GM21367 (cell line): ENCODE results near the gene C8A.

ENCODE experiments used
- ATAC-seq: cut with Tn5 transposase; IDR thresholded peaks from one replicate; pipeline ENCODE4 v1.9.1; 2021; ENCODE audit not compliant: unreplicated experiment

C8A gene

DNA sequence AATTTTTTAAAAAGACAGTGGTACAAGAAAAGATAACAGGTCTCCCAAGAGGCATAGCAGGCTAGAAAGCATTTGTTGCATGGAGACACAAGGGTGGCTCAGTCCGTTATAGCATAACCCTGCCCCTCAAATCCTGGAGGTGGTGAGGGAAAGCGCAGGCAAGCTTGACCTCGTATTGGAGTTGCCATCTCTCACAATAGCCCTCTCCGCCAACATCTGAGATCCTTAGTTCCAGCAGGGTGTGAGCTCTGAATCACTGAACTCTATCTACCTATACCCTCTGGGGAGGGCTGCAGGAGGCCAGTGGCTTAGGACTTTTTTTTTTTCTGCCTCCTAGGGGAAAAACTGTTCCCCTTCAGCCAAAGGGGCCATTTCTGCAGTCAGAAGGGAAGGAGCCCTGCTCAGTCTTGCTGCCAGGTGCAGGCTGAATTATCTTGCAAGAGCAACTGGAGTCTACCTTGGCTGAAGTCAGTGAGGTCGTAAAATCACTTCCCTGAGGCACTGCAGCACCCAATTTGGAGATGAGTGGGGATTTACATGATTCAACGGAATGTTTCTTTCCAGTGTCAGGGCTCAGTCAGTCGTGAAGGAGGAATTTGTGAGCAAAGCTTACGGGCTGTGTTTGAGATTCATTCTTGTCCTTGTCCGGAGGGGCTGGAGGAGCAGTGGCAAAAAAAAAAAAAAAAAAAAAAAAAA, 17.2 kb upstream of the C8A start:
- ATAC-seq, result no peak

DNA sequence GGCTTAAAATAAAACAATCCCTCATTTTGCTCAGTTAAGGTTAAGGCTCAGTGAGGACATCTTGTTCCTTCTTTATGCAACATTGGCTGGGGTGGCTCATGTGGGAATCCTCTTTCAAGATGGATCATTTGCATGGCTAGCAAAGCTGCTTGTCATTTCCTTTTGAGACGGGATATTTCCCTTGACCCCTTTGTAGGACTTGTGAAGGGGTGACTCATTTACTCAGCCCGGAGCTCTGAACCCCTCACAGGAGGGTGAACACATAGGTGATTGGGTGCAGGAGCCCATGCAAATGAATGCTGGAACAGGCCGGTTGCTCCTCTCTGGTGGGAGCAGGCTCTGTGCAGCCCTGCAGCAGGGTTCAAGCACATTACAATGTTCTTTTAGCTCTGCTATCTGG, 15.8 kb upstream of the C8A start:
- ATAC-seq, result no peak

DNA sequence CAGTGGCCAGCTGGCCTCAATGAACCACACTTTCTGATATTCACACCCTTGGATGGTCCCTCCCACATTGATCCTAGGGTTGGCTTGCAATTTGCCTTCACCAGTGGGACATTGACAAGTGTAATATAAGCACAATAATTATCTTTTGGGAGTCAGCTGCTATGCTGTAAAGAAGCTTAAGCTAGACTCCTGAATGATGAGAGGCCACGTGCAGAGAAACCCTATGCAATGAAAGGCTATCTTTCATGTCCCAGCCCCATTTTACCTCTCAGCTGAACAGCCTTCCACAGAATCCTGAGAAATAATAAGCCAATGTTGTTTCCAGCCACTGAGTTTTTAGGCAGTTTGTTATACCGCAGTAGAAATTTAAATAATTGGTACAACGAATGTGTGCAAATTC, 11.1 kb upstream of the C8A start:
- ATAC-seq, result no peak

DNA sequence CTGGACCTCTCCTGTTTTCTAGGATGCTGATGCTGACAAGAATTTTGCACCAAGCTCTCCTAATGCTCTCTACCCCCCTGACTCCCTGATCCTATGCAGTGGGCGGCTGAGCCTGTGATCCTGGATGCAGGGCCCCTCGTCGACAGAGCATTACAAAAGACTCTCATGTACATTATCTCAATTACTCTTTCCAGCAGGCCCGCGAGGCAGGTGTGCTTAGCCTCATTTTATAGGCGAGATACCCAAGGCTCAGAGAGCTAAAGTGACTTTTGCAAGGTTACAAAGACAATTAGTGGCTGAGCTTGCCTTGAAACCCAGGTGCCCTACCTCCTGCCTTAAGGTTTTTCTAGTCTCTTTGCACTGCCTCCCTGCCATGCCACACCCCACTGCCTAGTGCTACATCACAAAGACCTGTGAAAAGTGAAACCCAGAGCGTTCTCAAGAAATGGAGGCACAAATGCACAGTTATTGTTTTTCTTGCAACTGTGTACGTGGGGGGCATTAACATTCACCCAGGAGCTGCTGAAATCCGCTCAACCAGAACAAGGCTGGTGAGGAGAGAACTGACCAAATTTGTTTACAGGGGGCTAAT, 10.0 kb upstream of the C8A start:
- no peak for ATAC-seq

DNA sequence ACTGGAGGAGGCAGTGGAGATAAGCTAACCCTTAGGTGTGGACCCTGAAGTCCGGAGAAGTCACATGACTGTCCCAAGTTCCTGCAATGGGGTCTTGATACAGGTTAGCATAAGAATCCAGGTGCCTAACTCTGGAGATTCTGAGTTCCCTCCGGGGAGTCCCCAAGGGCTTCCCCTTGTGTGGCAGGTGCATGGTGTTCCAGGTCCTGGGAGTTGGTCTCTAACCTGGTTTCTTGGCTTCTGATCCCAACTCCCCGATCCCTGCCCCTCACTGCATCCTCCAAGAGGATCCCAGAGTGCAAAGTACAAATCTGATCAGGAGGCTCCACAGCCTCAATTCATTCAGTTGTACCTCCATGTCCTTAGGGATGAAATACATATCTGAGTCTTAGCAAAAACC, 9.3 kb upstream of the C8A start:
- ATAC-seq, result no peak

DNA sequence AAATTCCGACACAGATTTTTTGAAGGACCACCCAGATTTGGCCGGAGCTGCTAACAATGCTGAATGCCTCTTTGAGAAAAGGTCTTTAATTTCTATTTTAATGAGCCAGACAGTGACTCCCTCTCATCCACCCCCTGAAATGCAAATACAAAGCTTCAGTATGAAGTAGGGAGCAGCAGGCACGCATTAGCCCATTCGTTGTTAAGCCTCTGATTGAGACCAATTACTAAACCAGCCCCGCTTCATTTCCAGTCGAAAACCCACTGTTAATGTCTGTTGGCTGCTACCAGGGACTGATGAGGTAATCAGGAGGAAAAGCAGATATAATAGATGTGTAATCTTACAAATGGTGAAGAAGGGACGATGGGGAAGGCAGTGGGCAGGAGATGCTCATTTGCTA, 4.8 kb upstream of the C8A start:
- no peak for ATAC-seq

DNA sequence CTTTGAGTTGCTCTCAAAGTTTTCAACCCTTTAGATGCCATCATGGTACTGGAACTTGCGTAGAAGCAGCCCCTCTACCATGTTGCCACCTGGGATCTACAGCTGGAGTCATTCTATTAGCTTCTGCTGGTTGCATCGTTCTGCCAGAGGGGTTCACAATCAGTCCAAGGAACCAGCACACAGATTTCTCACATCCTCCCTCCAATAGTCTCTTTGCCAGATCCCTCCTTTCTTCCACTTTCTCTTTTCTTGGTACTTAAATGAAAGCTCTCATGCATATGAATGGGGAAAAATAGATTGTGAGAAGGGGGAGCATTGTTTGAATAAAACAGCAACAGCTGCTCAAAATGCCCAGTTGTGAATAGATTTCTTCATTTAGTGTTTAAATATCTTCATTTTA, 4.2 kb upstream of the C8A start:
- ATAC-seq, result no peak

DNA sequence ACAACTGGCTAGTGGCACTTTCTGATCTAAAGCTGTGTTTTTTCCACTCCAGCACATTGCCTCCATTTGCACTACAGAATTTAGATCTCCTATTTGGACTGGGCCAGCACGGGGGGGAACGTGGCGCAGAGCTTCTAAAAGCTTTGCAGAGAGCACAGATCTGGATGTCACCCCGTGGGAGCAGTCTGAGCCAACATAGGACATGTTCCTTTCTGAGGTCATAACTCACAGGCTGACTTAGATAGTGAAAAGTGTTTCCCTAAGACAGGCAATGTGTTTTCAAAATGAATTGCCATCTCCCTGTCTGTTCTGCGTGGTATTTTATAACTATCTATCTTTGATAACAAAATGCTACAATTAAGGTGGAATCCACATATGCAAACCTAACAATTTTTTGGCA, 3.7 kb upstream of the C8A start:
- no peak for ATAC-seq

DNA sequence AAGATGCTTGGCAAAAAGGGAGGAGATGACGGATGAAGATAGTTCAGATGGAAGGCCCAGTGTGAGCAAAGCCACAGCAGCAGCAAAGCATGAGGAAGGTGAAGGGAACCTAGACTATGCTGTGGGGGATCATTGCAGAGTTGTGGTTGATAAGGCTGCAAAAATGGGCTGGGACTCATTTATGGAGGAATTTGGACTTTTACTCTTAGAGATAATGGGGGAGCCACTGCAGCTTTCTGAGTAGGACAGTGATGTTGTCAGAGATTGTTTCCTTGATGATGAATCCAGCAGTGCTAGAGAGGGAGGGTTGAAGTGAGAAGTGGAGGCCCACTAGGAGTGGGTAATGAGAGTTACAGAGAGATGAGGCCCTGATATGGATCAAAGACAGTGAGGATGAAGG, 2.1 kb upstream of the C8A start:
- no peak for ATAC-seq

DNA sequence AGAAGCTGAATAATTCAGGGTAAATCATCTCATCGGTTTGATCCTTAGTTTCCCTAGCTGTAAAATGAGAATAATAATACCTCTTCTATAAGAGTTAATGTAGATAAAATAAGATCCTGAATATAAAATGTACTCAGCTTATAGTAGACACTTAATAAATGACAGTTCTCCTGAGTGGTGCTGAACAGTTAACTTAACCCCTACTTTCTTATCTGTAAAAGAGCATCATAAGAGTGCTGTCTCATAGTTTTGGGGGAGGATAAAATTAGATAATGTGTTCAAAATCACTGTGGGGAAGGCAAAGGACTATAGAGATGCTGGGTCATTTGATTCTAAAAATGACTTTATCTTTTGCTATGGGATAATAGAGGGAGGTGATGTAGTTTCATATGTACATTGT, 593 bp downstream of the C8A start:
- ATAC-seq, result no peak

DNA sequence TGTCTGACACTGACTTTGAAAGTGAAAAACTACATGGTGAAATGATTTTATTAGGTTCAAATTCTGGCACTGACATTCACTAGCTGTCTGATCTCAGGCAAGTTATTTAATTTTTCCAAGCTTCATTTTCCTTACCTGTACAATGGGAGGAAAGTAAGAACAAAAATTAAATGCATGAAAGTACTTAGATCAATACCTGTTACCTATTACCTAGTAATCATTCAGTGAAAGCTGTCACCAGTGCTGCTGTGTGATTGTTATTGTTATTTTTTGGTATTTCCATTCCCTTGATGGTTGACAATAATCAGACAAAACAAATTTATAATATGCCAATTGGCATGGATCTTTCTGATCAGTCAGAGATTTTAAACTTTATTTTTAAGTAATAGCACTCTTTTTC, 1.6 kb downstream of the C8A start:
- no peak for ATAC-seq

DNA sequence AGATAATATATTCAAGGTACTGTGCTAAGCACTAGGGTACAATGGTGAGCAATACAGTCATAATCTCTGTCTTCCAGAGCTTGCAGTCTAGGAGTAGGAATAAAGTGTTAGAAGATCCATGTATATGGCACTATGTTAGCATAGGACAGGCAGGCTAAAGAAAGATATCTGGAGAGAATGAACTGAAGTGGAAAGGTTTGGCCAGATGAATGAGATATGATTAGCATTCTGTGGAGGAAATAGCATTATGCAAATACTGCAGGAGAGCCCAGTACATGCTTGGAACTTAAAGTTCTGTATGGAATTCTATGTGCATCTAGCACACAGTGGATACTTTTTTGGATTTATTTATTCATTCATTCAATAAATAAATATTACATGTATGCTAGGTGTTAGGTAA, 4.7 kb downstream of the C8A start:
- no peak for ATAC-seq

DNA sequence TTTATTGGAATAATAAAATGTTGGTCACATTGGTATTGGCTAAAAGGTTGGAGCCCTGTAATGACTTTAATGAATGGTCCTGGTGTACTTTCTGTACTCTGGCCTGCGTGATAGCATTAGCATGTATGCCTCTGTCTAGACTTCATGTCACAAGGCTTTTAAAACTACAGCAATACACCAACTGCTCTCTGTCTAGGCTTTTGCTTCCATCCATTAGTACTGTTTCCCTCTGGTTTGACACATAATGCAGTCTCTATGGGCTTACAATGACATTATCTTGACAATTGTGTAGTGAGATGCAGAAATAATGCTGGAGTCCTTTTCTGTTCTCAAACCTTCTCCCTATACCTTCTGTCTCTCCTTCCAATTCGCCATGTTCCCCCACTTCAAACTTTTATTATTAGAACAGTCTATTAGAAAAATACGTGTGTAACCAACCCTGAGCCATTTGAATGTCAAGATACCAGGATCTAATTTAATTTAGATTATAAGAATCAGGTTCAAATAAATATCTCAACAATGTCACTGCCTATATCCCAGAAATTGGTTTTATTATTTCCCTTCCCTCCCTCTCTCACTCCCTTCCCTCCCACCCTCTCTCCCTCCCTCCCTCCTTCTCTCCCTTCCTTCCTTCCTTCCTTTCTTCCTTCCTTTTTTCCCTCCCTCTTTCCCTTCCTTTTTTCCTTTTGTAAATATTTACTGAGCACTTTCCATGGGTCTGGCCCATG, 8.8 kb downstream of the C8A start:
- no peak for ATAC-seq

DNA sequence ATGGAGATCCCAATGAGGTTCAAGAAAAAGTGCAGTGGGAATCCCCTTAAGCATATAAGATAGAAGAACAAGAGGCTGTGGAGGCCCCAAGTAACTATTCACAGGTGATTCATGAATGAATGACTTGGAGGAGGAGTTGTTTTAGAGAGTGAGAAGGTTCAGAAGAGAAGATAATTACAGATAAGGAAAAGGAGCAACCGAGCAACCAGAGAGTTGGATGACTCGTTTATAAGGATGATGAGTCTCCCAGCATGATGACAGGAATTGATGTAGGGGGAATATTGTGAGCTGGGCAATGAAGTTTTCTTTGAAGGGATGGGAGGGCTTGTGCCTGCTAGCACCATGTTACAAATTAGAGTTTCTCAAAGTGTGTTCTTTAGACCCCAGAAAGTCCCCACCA, 9.8 kb downstream of the C8A start:
- no peak for ATAC-seq

DNA sequence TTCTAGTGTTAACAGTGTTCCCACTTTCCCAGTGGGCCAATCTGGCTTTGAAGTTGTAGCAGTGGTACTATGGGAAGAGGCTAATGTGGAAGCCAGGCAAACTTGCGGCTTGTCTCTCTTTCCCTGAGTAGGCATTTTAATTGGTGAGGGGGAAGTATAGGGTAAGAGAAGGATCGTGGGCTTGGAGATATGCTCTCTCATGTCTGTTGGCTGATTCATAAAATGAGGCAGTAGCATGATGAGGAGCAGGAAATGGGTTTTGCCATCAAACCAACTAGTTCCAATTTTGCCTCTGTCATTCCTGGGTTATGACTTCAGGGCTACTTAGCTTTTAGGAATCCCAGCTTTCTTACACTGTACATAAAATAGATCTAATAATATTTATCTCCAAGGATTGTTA, 12.1 kb downstream of the C8A start:
- ATAC-seq, result no peak

DNA sequence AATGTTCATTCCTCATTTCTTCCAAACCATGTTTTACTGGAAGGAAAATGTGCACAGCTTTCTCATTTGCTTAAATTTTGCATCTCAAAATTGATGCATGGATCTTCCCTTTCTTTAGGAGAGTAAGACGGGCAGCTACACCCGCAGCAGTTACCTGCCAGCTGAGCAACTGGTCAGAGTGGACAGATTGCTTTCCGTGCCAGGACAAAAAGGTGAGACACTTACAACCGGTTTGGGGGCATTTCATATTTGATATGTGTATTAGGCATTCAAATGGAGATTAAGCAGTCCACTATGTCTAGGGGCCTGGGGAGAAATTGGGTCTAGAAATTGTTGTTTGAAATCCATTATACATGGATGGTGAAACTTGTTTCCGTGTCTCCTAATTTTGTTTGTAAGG, 12.9 kb downstream of the C8A start:
- ATAC-seq, result no peak

DNA sequence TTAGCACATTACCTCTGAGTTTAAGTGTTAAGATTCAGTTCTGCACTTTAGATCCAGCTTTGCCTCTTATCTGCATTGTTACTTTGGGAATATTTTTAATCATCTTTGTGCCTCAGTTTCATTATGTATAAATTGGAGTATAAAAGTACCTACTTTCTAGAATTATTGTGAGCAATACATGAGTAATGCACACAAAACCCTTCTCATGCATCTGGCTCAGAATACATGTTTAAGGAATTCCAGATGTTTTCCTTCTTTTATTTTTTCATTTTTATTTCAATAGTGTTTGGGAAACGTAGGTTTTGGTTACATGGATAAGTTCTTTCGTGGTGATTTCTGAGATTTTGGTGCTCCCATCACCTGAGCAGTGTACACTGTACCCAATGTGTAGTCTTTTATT, 14.2 kb downstream of the C8A start:
- no peak for ATAC-seq

DNA sequence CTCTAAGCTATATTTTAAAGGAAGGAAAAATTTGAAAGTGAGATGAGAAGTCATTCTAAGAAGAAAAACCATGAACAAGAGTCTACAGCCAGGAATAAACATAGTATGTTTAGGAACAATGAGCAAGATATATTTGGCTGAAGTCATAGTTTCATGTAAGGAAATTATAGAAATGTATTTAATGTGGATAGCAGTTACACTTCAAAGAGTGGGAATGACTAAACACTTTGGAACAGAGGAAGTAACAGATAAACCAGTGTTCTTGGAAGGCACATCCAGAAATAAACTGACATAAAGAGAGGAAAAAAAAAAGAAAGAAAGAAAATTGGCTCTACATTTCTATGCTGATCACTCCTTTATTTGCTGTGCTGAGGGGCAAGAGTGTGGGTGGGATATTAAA, 18.0 kb downstream of the C8A start:
- no peak for ATAC-seq

DNA sequence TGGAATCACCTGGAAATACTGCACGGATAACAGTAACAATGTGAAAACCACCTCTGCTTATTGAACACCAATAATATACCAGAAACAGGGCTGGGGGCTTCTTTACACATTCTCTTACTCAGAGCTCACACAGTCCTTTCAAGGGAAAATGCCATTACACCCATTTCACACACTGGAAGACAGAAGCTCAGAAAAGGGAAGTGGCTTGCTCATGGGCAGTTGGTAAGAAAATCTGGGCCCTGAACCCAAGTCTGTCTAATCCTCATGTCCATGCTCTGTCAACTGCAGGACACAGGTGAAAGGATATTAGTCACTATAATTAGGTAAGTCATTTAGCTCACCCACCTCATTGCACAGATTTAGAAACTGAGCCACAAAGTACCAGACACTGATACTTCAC, 18.6 kb downstream of the C8A start:
- ATAC-seq, result no peak

DNA sequence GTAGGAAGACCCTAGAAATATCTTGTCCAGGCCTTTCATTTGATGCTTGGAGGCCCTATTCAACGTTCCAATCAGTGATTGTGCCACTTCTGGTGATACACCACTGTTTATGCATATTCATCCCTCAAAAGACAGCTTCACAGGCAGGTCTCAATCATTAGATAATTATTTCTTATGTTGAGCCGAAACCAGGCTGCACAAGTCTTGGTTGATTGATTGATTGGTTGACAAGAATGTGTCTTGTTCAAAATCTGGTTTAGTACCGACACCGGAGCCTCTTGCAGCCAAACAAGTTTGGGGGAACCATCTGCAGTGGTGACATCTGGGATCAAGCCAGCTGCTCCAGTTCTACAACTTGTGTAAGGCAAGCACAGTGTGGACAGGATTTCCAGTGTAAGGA, 20.1 kb downstream of the C8A start:
- ATAC-seq, result no peak

DNA sequence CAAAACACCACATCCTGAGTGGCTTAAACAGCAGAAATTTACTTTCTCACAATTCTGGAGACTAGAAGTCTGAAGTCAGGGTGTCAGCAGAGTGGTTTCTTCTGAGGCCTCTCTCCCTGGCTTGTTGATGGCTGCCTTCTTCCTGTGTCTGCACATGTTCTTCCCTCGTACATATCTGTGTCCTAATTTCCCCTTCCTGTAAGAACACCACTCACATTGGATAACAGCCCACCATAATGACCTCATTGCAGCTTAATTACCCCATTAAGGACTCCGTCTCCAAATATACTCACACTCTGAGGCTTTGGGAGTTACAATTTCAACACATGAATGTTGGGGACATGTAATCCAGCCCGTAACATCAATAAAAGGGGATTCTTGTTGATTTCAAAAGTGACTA, 23.4 kb downstream of the C8A start:
- ATAC-seq, result no peak

DNA sequence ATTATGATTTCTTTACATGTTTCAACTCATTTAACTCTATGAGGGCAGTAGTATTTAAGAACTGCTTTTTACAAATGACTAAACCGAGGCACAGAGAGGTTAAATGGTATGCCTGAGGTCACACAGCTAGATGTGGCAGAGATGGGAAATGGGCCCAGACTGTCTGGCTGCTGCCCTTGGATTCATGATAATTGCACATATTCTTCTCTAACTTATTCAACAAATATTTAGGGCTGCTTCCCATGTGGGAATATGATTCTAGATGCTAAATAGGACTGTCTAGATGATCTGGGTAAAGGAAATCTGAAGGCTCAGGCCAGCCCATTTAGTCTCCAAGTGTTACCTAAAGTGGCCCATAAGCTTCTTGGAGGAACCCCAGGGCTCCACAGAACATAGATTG, 26.2 kb downstream of the C8A start:
- ATAC-seq, result no peak

DNA sequence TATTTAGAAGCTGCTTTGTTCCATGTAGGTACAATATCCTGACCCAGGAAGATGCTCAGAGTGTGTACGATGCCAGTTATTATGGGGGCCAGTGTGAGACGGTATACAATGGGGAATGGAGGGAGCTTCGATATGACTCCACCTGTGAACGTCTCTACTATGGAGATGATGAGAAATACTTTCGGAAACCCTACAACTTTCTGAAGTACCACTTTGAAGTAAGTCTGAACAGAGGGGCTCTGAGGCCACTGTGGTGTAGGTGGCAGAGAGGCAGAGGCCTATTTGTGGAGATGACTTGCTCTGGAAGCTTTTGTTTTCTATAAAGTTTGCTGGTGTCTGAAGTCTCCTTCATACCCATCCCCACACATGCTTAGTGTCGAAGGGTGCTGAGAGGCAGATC, 26.8 kb downstream of the C8A start:
- ATAC-seq, result no peak
